Mucosa of rectum (tissue), 2 donors: ENCODE results near the gene AFF2.

Experiments used
- H3K27ac ChIP-seq, 2 donors: one replicate each; pipeline ENCODE4 v1.7.0; 2013; ENCODE audit warnings: inconsistent platforms in 2 of 2, low read depth in 2 of 2, low read length in 2 of 2
- H3K27me3 ChIP-seq, 2 donors: one replicate each; pipeline ENCODE4 v1.7.0; 2013; ENCODE audit warnings: low read length in 2 of 2; ENCODE audit not compliant: control insufficient read depth in 2 of 2, insufficient read depth in 2 of 2
- H3K36me3 ChIP-seq, 2 donors: one replicate each; pipeline ENCODE4 v1.7.0; 2013; ENCODE audit warnings: low read length in 2 of 2; ENCODE audit not compliant: control insufficient read depth in 2 of 2, insufficient read depth in 2 of 2
- H3K4me1 ChIP-seq, 2 donors: one replicate each; pipeline ENCODE4 v1.7.0; 2013; ENCODE audit warnings: low read length in 2 of 2, mild to moderate bottlenecking in 1 of 2; ENCODE audit not compliant: control insufficient read depth in 2 of 2, insufficient read depth in 2 of 2
- H3K4me3 ChIP-seq, 2 donors: one replicate each; pipeline ENCODE4 v1.7.0; 2013; ENCODE audit warnings: low read length in 2 of 2
- H3K9ac ChIP-seq, 2 donors: one replicate each; pipeline ENCODE4 v1.7.0; 2013; ENCODE audit warnings: low read length in 2 of 2, low read depth in 1 of 2, mild to moderate bottlenecking in 1 of 2
- H3K9me3 ChIP-seq, 2 donors: one replicate each; pipeline ENCODE4 v1.7.0; 2013; ENCODE audit warnings: low read length in 2 of 2; ENCODE audit not compliant: control insufficient read depth in 2 of 2
- donor health status: healthy.
- donor health status: Normal muscosa, but diverticular disease.

Gene AFF2

GRCh38 chrX:148500423-148501385 lies at the start of gene AFF2:
TSS of gene AFF2 (plus strand) at chrX:148500617. CDS start at chrX:148501098, 481 bp downstream.
- Histone ChIP-seq H3K9me3 (no peaks in the 10 kb centered on the region), H3K36me3 (no peaks in the 10 kb centered on the region), H3K4me3 (peak within 1 kb of the TSS in 1 of 2 donors; percentile 20), H3K4me1 (no peaks in the 10 kb centered on the region), H3K9ac (no peak within 1 kb of the TSS), H3K27me3 (peaks cover 0 to 16% of the 10 kb centered on the region in 2 donors), H3K27ac (no peak within 1 kb of the TSS)

DNA sequence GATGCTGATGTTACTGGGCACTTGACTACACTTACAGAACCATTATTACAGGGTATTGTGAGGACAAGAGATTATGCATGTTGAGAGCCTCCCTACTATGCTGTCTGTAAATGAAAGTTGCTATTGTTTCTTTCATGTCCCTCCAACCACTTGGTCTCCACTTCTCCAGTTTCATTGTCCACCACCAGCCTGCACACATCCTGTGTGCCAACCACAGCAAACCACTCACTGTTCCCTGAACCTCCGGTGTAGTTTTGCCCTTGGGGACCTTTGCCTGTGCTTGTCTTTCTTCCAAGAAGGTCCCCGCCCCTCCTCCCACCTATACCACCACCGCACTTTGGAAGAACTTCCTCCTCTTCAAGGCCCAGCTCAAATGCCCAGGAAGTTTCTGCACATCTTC lies 43.1 kb upstream of the AFF2 start:
- no peaks in the 10 kb centered on the region for H3K4me1 ChIP-seq
- no peaks in the 10 kb centered on the region for H3K36me3 ChIP-seq
- H3K27ac ChIP-seq = no peak overlapping the region
- no peak overlapping the region for H3K4me3 ChIP-seq
- no peaks in the 10 kb centered on the region for H3K9me3 ChIP-seq
- no peaks in the 10 kb centered on the region for H3K27me3 ChIP-seq
- H3K9ac ChIP-seq = no peak overlapping the region

DNA sequence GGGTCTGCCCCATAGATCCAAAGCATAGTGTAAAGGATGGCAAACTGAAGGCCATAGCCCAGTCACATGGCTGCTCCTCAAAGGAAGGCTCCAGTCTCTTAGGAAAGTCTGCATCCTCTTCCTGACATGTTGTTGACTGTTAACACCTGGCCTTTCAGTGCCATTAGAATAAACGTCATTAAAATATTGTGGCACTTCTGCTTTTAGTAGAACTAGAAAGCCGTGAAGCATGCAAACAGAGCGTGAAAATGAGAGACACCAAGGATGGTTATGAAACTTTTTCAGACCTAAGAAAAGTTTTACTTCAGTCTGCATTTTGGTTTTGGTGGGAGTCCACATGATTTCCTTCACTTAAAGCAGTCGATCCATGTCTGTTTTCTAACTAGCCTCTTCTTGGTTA lies 41.1 kb upstream of the AFF2 start:
- no peak overlapping the region for H3K4me3 ChIP-seq
- no peaks in the 10 kb centered on the region for H3K27me3 ChIP-seq
- H3K9ac ChIP-seq = no peak overlapping the region
- no peaks in the 10 kb centered on the region for H3K36me3 ChIP-seq
- H3K27ac ChIP-seq = no peak overlapping the region
- no peaks in the 10 kb centered on the region for H3K9me3 ChIP-seq
- no peaks in the 10 kb centered on the region for H3K4me1 ChIP-seq

DNA sequence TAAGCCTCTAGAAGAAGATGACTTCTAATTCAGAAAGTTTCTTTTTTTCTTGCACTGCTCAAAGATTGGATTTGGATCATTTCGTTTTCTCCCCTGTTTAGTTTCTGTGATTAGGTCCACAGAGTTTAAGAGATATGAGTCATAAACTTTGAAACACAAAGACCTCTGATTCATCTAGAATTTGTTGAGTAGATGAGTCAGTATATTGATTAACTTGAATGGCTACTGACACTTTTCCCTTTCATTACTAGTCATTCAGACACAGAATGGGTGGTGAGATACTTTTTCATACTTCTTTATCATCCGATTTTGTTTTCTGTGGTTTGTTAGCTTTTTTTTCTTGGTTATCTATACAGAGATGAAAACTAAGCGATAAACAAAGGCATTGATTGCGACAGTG lies 34.1 kb upstream of the AFF2 start:
- H3K27me3 ChIP-seq = no peaks in the 10 kb centered on the region
- no peaks in the 10 kb centered on the region for H3K9me3 ChIP-seq
- no peak overlapping the region for H3K4me3 ChIP-seq
- no peak overlapping the region for H3K27ac ChIP-seq
- no peaks in the 10 kb centered on the region for H3K36me3 ChIP-seq
- H3K4me1 ChIP-seq = no peaks in the 10 kb centered on the region
- no peak overlapping the region for H3K9ac ChIP-seq

- H3K9me3 ChIP-seq = no peaks in the 10 kb centered on the region
- no peak overlapping the region for H3K4me3 ChIP-seq
- H3K27me3 ChIP-seq = no peaks in the 10 kb centered on the region
- no peaks in the 10 kb centered on the region for H3K4me1 ChIP-seq
- no peak overlapping the region for H3K9ac ChIP-seq
- no peak overlapping the region for H3K27ac ChIP-seq
- no peaks in the 10 kb centered on the region for H3K36me3 ChIP-seq
Observed at GRCh38 chrX:148470324-148470723, 30.1 kb upstream of the AFF2 start.

GRCh38 chrX:148474030-148474429 lies 26.4 kb upstream of the AFF2 start:
- H3K9ac ChIP-seq = no peak overlapping the region
- no peaks in the 10 kb centered on the region for H3K27me3 ChIP-seq
- no peaks in the 10 kb centered on the region for H3K9me3 ChIP-seq
- H3K4me1 ChIP-seq = no peaks in the 10 kb centered on the region
- no peak overlapping the region for H3K4me3 ChIP-seq
- no peak overlapping the region for H3K27ac ChIP-seq
- no peaks in the 10 kb centered on the region for H3K36me3 ChIP-seq

DNA sequence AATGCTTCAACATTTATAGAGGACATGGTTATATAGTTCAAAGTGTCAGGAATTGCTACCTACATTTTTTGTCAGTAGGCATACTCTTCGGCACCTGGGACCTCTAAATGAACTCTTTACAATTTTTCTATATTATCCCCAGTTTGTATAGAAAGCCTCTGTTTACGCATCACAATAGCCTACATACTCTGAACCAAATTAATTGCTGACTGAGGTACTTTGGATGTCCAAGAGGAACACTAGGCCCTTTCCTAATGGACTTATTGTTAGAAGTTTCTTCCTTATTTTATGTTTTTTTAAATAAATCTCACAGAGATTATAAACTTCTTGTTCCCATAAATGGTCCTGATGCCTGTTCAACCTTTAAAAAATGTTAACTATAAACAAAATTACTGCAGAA lies 8.4 kb upstream of the AFF2 start:
- H3K27me3 ChIP-seq = no peaks in the 10 kb centered on the region
- H3K36me3 ChIP-seq = no peaks in the 10 kb centered on the region
- no peak overlapping the region for H3K9ac ChIP-seq
- H3K9me3 ChIP-seq = no peaks in the 10 kb centered on the region
- H3K4me3 ChIP-seq = no peak overlapping the region
- no peaks in the 10 kb centered on the region for H3K4me1 ChIP-seq
- H3K27ac ChIP-seq = no peak overlapping the region

- Histone ChIP-seq H3K9me3 (no peaks in the 10 kb centered on the region), H3K4me1 (no peaks in the 10 kb centered on the region), H3K27me3 (peaks cover 0 to 8% of the 10 kb centered on the region in 2 donors), H3K9ac (no peak overlapping the region), H3K27ac (no peak overlapping the region), H3K4me3 (no peak overlapping the region), H3K36me3 (no peaks in the 10 kb centered on the region)
Observed at GRCh38 chrX:148495176-148495575, 5.2 kb upstream of the AFF2 start.

DNA sequence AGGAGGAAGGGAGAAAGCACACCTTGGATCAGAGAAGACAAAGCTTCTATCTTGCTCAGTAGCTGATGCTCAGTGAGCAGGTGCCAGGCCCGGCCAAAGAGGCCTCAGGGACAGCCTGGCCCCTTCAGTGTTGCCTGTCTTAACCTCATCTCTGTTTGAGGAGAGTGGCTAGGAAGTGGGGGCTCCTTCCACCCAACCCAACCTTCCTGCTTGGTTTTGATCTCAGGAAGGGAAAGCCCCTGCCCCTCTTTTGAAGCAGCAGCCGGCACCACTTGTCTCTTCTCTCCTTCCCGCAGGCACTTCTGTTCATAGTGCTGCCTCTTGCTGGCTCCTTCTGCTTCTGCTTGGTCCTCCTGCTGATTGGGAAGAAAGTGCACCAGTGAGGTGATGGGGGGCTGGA lies 2.4 kb upstream of the AFF2 start:
- no peaks in the 10 kb centered on the region for H3K4me1 ChIP-seq
- H3K27me3 ChIP-seq = peaks cover 0 to 13% of the 10 kb centered on the region in 2 donors
- no peak overlapping the region for H3K9ac ChIP-seq
- H3K36me3 ChIP-seq = no peaks in the 10 kb centered on the region
- no peaks in the 10 kb centered on the region for H3K9me3 ChIP-seq
- H3K4me3 ChIP-seq = no peak overlapping the region
- no peak overlapping the region for H3K27ac ChIP-seq

- Histone ChIP-seq H3K27ac (no peak overlapping the region), H3K9me3 (no peaks in the 10 kb centered on the region), H3K4me3 (no peak overlapping the region), H3K27me3 (peaks cover 0 to 16% of the 10 kb centered on the region in 2 donors), H3K36me3 (no peaks in the 10 kb centered on the region), H3K4me1 (no peaks in the 10 kb centered on the region), H3K9ac (no peak overlapping the region)
Observed at GRCh38 chrX:148499638-148500422, 587 bp upstream of the AFF2 start.
